CD4-positive, alpha-beta T cell treated with Interleukin-15 for 1 hour (primary cell): ENCODE results near the gene MFNG.

Experiments used
- DNase-seq: peaks from one replicate; pipeline ENCODE4 v3.0.0-alpha.2; 2020

Gene MFNG

DNA sequence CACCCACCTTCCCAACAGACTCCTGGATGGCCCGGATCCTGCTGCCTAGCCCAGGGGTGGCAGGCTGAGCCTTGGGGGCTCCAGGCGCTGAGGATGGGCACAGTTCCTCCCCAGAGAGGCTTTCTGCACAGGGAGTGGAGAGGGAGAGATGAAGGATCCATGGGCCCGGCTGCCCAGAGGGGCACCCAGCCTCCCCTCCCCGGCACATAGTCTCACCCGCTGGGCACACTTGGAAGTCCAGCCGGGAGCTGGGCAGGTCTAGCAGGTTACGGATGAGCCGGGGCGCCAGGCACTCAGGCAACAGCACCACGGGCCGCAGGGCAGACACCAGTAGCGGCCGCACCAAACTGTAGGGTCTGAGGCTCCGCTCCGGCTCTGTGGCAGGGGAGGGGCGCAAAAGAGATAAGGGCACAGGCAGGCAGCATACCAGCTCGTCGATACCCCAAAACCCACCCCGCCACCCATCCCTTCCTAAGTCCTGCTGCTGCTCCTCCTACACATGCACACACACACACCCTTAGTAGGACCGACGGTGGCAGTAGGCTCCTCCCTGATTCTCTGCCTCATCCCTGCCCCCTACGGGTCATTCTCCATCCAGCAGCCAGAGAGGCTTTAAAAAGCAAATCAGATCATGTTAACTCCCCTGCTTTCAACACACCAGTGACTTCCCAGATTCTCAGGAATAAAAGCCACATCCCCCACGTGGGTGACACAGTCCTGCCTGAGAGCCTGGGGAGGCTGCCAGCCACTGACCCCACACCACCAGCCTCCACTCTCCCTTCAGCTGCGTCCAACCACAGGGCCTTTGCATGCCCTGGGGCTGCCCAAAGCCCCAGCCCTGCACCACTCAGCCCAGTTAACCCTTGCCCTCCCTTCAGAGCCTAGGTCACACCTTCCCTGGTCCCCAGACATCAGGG, 6.5 kb upstream of the MFNG start:
- peak; percentile 62 for DNase-seq

DNA sequence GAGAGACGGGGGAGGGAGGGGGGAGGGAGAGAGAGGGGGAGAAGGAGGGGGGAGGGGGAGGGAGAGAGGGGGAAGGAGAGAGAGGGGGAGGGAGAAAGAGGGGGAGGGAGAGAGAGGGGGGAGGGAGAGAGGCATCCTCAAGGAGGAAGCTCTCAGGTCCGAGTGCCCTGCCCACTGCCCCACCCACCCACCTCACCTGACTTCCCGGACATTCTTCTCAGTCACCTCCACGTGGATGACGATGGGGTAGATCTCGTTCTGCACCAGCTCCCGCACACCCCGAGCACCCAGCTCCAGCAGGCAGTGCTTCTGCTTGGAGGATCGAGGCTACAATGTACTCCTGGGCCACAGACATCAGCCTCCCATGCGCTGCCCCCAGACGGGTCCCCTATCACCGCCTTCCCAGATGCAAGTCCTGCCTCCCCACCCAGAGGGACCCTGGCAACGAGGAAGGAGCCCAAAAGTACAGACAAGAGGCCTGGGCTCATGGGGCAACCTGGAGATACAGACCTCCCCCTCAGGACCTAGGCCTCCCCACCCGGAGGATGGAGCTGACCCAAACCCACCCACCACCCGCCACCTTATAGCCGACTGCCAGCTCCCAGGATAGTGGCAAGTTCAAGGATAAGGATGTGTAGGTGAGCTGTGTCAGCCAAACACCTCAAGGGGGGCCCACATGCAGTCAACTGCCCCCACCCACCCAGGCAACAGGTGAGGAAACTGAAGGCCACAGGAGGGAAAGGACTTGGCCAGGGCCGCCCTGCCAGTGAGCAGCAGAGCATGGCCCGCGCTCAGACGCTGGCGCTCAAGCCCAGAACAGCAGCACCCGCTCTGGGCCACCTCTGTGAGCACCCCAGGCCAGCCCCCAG, 5.6 kb upstream of the MFNG start:
- no peak for DNase-seq

DNA sequence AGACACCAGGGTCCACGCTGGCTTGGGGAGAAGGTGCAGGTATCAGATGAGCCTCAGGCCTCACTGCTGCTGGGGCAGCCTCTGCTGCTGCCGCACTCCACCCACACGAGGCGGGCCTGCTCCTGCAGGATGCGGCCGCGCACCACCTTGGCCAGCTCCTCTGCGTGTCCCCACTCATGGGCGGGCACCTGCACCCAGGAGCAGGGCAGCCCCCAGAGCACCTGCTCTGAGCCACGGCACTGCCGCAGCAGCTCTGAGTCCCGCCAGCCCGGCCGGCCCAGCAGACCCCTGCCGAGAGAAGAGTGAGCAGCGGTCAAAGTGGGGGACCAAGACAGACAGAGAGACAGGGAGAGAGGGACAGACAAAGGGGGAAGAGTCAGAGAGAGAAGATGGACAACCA, 4.9 kb upstream of the MFNG start:
- no peak for DNase-seq

DNA sequence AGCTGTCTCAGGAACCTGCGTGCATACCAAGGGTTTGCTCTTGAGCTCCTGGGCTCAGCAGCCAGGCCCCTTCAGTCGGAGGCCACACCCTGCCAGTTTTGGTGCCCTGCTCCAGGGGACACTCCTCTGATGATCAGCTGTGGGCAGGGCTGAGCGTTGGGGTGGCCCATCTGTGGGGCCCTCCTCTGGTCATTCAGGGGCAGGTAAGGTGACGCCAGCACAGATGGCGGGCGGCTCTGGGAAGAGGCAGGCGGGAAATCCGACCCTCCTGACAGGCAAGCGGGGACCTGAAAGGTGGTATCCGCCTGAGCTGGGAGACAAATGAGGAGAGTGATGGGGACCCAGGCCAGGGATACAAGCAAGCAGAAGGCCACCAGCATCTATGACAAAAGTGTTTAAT, 3.8 kb upstream of the MFNG start:
- no peak for DNase-seq

DNA sequence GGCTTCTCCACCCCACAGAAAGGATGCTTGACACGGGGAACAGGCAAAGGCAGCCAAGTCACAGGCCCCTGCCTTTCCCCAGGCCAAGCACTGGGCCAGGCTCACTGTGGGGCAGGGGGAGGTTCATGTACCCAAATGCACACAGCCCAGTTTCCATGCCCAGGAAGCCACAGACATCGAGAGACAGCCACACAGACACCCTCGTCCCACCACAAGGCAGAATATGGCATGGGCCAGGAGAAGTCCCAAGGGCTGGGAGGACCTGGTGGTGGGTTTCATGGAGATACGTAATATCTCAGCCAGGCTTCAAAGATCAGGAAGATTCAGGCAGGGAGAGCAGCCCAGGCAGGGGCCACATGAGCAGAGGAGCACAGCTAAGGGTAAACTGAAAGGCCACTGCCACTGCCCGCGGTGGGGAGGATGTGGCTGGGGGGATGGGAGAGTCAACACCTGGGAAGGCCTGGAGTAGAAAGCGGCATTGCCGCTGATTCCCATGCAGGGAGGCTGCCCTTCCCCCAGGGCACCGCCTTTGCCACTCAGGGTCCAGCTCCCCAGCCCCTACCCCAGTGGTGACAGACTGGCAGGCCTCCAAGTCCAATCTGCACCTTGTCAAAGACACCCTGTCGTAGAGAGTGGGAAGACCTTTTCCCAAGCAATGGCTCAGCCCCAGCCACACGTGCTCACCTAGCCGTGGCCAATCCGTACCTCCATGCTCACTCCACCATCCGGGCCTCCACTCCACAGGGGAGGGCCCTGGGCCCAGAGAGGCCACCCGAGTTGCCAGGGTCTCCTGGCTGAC, 2.4 kb upstream of the MFNG start:
- DNase-seq, result no peak

DNA sequence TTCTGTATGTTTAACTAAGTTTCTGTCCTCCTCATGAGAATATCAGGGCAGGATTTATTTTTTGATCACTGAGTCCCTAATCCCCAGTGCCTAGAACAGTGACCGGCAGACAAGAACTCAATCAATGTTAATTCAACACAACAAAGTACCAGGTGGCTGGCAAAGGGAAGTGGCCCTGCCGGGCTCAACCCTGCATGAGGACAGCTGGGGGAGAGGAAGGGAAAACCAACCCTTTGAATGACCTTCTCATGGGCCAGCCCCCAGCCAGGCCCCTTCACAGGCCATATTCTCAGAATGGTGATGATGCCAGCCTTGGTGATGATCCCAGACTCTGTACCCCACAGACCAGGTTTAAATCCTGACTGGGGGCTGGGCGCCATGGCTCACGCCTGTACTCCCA, 1.4 kb upstream of the MFNG start:
- no peak for DNase-seq

DNA sequence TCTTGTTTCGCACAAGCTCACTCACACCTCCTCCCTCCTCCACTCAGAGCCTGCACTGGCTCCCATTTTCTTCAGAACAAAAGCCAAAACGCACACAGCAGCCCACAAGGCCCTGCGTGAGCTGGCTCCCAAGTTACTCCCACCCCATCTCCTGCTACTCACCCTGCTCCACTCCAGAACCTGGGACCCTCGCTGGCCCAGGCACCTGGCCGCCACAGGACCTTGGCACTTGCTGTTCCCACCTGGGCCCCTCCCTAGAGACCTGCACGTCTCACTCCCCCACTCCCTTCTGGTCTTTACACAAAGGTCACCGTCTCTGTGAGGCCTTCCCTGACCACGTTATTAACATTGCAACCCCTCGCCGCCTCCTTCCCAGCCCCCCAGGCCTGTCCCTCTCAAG, 945 bp upstream of the MFNG start:
- DNase-seq, result no peak

DNA sequence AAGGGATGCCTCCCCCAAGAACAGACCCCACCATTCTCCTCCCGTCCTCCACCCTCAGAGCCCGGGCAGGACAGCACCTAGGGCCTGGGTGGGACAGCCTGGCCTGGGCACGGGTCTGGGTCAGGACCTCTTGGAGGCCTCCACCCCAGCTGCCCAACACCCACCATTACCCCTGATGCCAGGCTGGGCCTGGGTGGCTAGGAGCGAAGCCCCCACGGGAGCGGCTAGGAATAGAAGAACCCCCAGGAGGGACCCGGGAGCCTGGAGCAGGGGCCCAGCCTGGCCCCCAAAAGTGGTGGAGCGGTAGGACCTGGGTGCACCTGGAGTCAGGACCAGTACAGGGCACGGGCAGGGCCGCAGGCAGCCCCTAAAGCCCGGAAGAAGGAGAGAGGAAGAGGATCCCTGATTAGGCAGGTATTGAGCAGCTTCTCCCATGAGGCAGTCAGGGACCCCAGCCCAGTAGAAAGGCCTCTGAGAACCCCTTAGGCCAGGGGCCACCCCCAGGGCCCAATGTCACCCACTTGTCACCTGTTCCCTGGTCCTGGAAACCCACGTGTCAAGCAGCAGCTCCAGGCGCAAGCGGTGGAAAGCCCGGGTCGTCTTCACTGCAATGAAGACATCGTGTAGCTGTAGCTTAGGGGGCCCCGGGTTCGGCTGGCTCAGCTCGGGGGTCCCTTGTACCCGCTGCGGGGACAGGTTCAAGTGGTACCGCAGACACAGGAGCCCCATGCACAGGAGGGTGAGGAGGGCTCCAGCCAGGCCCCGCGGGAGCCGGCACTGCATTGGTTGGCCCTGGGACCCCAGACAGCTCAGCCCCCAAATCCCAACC, 575 bp downstream of the MFNG start:
- DNase-seq, result no peak

DNA sequence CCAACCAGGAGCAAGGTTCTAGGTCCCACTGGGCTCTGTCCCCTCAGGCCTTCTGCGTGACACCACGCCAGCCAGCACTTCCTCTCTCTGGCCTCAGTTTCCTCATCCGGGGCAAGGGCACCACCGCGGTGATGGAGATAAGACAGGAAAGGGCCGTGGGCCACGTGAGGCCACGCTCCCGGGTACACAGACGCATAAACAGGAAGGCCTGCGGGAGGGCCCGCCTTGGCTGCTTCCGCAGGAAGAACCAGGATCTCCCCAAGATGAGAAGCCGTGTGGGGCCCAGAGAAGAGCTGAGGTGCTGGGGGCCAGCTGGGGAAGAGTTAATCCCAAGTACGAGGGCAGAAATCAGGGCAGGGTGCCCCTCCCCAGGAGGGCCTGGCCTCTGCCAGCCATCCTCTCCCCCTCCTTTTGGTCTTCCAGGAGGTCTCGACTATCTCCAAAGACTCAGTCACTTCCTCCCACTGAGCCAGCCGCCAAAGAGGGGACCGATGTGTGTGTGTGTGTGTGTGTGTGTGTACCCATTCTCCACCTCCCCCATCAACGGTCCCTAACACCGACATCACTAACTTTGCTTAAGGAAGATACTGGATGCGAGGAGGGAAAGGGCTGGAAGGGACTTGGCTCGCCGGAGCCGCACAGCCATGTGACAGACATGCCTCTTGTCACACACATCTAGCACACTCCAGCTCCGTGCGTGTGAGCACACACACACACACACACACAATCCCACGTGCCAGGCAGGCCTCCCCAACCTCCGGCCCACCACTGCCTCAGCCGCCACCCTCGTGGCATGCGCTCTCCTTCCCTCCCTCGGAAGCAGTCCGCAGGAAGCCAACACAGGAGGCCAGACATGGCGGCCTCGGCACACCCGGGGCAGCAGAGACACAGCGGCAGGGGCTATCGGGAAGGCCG, 1.4 kb downstream of the MFNG start:
- peak; percentile 85 for DNase-seq

DNA sequence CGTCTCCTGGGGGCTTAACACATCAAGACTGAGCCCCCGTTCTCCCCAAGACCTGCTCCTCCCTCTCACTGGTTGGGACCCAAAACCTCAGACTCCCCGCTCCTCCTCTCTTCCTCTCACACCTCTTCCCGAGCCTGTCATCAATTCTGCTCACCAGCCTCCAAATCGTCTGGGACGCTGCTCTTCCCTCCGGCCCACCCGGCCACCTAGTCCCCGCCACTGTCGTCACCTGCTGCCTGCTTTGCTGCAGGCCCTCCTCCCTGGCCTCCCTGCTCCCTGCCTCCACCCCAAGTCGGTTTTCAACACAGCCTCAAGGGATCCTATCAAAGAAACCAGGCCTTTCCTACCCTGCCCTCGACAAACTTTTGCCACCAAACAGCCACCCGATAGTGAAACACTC, 3.1 kb downstream of the MFNG start:
- DNase-seq, result no peak

DNA sequence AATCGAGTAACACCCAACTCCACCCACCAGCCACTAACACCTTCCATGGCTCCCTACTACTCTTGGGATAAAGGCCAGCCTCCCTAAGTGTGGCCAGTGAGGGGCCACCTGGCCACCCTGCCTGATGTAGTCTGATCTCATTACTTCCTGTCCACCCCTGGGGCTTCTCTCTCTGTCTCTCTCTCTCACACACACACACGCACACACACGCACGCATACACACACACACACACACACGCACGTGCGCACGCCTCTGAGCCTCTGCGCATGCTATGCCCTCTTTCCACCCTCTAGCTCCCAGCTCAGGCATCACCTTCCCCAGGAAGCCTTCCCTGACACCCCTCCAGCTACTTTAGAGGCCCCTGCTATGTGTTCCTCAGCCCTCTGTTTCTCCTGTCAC, 3.9 kb downstream of the MFNG start:
- no peak for DNase-seq

DNA sequence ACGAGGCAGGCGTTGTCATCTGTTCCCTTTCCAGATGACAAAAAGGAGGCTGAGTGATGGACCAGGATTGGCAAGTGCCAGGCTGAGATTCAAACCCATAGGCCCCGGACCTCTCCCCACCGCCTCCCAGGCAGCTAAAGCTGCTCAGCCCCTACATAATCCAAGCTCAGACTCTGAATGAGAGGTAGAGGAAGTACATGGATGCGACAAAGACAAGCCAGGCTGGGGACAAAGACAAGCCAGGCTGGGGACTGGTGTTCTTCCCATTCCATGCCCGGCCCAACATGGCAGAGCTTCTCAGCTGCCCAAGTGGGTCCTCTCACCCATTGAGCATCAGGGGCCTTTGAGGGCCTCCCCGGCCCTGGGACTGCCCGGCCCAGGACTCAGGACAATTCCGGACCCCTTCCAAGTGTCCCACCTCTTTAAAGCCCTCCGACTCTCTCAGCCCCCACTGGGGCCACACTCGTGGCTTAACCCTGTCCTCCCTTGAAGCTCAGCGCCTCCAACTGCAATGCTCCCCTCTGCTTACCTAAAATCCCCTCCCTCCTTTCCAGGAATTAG, 4.8 kb downstream of the MFNG start:
- DNase-seq, result no peak

DNA sequence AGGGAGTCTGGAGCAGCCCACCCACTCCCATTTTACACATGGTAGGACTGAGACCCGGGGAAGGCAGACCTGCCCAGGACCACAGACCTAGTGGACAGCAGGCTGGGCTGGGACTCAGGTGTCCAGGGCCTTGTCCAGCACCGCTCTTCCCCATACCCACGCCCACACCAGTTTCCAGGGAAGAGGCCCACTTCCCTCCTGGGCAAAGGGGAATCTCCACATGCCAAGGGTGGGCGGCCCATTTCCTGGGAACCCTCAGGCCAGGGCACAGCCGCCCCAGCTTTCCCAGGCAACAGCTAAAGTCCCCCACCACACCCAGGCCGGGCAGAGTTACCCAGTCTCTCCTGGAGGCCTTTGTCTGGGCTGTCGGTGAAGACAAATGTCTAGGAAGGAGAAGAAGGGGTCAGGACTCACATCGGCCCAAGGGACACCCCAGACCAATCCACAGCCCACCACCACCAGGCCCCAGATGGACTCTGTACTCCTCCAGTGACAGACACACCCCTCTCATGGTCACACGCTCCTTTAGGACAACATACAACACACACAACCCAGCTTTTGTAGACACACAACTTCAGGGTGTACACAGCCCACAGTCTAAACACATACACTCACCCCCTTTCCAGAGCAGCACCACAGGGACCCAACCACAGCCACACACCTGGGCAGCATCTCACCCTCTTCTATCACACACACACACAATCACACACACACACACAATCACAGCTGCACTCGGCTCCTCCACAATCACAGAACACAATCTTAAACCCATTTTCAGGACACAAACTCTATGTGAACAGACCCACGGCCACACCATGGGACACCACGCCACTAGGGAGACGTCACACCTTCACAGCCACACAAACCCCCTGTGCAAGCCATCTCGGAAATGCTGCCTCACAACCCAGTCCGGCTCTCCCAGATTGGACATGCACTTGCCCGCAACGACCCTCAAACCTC, 5.5 kb downstream of the MFNG start:
- no peak for DNase-seq

DNA sequence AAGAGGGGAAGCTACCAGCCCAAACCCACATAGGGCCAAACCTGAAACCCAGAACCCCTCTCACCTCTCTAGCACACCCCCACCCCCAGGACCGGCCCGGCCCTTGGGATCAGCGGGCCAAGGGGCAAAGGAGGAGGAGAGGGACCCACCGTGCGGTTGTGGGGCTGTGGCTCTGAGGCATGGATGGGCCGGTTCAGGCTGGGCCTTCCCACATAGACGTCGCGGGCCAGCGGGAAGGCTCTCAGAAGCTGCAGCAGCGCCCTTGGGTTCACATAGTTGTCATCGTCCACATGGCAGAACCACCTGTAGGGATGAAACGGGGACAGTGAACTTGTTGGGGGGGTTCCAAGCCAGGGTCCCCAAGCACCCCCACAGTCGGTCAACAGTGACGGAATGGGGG, 7.0 kb downstream of the MFNG start:
- DNase-seq, result no peak

DNA sequence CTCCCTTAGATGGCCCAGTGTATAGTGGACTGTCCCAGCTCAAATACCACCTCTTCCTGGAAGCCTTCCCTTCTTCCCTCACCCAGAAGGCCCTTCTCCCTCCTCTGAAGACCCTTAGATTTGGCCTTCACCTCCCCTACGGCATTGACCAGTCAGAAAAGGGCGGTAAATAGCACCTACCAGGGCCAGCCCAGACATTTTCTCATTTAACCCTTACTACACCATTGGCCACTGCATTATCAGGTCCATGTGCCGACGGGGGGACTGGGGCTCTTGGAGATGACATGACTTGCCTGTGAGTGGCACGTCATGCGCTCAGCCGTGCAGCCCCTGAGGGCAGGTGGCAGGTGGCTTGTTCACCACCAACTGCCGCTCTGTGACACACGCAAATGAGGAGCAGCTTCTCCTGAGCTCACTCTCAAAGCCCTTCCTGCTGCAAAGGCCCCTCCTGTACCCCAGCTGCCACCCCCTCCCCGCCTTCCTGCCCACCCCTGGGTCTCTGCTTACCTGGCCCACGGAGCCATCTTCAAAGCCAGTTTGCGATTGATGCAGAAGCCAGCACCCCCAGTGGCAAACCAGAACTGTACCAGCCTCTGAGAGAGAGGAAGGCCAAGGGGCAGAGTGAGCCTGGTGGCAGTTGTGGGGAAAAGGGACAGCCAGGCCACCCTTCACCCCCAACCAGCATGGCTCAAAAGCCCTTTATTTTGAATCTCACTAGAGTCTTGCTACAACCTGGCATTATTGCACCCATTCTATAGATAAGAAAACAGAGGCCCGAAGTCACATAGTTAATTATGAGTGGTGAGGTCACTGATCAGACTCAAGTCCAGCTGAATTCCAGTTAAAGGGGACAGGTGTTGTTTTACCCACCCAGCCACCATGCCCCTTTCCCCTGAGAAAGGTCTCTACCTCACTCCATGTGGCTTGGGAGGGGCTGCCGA, 9.5 kb downstream of the MFNG start:
- DNase-seq, result no peak

DNA sequence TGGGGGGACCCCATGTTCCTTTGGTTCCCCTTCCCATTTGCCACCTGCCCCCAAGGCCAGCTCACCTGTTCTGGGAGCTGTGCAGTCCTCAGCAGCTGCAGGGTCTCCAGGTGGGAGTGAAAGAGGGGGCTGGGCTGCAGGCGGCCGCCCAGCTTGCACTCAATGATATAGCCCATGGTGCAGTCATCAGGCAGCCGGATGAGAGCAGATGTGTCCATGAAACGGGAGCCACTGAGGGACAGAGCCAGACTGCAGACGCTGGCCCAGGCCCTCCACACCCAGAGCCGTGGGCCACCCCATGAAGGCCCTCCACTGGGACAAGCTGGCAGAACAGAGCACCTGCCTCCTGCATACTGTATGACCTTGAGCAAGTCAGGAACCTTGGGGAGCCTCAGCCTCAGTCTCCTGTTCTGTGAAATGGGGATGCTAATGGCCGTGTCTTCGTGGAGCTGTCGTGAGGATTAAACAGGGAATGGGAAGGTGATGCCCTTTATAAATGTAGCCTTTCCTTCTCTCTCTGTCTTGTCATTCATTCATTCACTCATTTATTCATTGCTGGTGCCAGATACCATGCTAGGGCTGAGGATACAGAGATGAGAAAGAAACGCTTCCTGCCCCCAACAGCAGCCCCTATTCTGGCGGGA, 11.6 kb downstream of the MFNG start:
- no peak for DNase-seq

DNA sequence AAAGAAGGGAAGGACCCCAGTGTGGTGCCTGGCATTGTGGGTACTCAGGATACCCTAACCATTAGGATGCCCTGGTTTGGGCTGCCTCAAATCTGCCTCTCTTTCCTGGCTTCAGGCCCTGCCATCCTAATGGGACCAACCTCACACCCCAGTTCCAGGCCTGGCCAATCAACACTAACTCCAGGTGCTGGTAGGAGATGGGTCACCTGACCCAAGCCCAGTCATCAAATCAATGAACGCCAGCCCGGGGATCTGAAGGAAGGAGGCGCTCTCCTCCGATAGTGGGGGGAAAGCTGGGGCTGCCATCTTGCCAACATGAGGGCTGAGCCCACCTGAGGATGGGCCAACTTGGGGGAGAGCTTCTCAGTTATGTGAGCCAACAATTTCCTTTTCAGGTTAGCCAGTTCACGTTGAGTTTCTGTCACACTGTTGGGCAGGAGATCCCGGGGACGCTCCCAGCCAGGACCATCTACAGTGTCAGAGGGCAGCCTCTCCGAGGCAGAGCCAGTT, 12.7 kb downstream of the MFNG start:
- no peak for DNase-seq
